Hepatocyte (in vitro differentiated cells): ENCODE results near the gene HOXC4. TPM values are rescaled to one million over a fixed set of nuclear protein-coding genes. Genes with fewer than 3 reads are reported as not detected.

ENCODE experiments used
- DNase-seq: peaks from one replicate; pipeline ENCODE4 v3.0.0-alpha.2; 2016; ENCODE audit warnings: low spot score
- H2AFZ ChIP-seq: fragments of 200-600 bp; sonication (generic); 2 replicates; pipeline ENCODE4 v1.6.0; 2016; ENCODE audit warnings: antibody characterized with exemption, mild to moderate bottlenecking
- H3K27ac ChIP-seq: fragments of 200-600 bp; sonication (generic); 2 replicates; pipeline ENCODE4 v1.5.1; 2016; ENCODE audit warnings: mild to moderate bottlenecking
- H3K27me3 ChIP-seq: fragments of 200-600 bp; sonication (generic); 2 replicates; pipeline ENCODE4 v1.6.1; 2016
- H3K36me3 ChIP-seq: fragments of 200-600 bp; sonication (generic); replicated peaks from 2 replicates; pipeline ENCODE4 v1.5.1; 2016; ENCODE audit warnings: low read depth; ENCODE audit not compliant: insufficient read depth
- H3K4me1 ChIP-seq: fragments of 200-600 bp; sonication (generic); 2 replicates; pipeline ENCODE4 v1.5.1; 2016; ENCODE audit warnings: mild to moderate bottlenecking, moderate library complexity; ENCODE audit not compliant: insufficient read depth
- H3K4me2 ChIP-seq: fragments of 200-600 bp; sonication (generic); 2 replicates; pipeline ENCODE4 v1.6.0; 2016
- H3K4me3 ChIP-seq: fragments of 200-600 bp; sonication (generic); 2 replicates; pipeline ENCODE4 v1.5.1; 2016; ENCODE audit warnings: mild to moderate bottlenecking
- H3K79me2 ChIP-seq: fragments of 200-600 bp; sonication (generic); 2 replicates; pipeline ENCODE4 v1.6.0; 2017; ENCODE audit warnings: mild to moderate bottlenecking
- H3K9me2 ChIP-seq: fragments of 200-600 bp; sonication (generic); replicated peaks from 2 replicates; pipeline ENCODE4 v1.6.0; 2017; ENCODE audit warnings: mild to moderate bottlenecking; ENCODE audit not compliant: insufficient read depth
- H3K9me3 ChIP-seq: fragments of 200-600 bp; sonication (generic); 2 replicates; pipeline ENCODE4 v1.5.1; 2016; ENCODE audit warnings: low read depth, mild to moderate bottlenecking
- H4K20me1 ChIP-seq: fragments of 200-600 bp; sonication (generic); 2 replicates; pipeline ENCODE4 v1.6.0; 2016; ENCODE audit warnings: mild to moderate bottlenecking; ENCODE audit not compliant: insufficient read depth, poor library complexity, severe bottlenecking
- EZH2 ChIP-seq: fragments of 200-600 bp; sonication (generic); IDR thresholded peaks from 2 replicates; pipeline ENCODE4 v1.6.1; 2016; ENCODE audit warnings: antibody characterized with exemption, mild to moderate bottlenecking, borderline replicate concordance
- EZH2phosphoT487 ChIP-seq: fragments of 200-600 bp; sonication (generic); IDR thresholded peaks from one replicate; pipeline ENCODE4 v1.6.1; 2018; ENCODE audit warnings: antibody characterized with exemption, mild to moderate bottlenecking, low read depth, moderate library complexity; ENCODE audit not compliant: unreplicated experiment, severe bottlenecking
- WGBS: methylation state at CpG from one replicate; pipeline ENCODE4 v1.1.6; 2016; ENCODE audit warnings: low lambda C conversion rate; ENCODE audit errors: missing lambda C conversion rate; 5-methylcytosine and 5-hydroxymethylcytosine counted together
- polyA plus RNA-seq: library from polyadenylated mRNA; unstranded; fragments of >200 nt; fragmentation: Nextera tagmentation; extraction: Ambion mirVana; gene quantifications from 2 replicates; pipeline ENCODE4 v1.2.1, GENCODE V29; 2016
- total RNA-seq: library from RNA; depleted of rRNA; stranded (reverse); fragments of >200 nt; gene quantifications from 2 replicates; pipeline ENCODE4 v1.2.3, GENCODE V29; 2014
- TF ChIP-seq, protein P1 (sequence below): fragments of 200-600 bp; sonication (generic); IDR thresholded peaks from 2 replicates; pipeline ENCODE4 v1.5.1; 2016; ENCODE audit warnings: antibody characterized with exemption, mild to moderate bottlenecking; ENCODE audit not compliant: poor library complexity

HOXC4 gene
- total RNA-seq = 1.5 and 2.1 TPM in 2 replicates
- 4.4 and 4.8 TPM in 2 replicates for polyA plus RNA-seq

DNA sequence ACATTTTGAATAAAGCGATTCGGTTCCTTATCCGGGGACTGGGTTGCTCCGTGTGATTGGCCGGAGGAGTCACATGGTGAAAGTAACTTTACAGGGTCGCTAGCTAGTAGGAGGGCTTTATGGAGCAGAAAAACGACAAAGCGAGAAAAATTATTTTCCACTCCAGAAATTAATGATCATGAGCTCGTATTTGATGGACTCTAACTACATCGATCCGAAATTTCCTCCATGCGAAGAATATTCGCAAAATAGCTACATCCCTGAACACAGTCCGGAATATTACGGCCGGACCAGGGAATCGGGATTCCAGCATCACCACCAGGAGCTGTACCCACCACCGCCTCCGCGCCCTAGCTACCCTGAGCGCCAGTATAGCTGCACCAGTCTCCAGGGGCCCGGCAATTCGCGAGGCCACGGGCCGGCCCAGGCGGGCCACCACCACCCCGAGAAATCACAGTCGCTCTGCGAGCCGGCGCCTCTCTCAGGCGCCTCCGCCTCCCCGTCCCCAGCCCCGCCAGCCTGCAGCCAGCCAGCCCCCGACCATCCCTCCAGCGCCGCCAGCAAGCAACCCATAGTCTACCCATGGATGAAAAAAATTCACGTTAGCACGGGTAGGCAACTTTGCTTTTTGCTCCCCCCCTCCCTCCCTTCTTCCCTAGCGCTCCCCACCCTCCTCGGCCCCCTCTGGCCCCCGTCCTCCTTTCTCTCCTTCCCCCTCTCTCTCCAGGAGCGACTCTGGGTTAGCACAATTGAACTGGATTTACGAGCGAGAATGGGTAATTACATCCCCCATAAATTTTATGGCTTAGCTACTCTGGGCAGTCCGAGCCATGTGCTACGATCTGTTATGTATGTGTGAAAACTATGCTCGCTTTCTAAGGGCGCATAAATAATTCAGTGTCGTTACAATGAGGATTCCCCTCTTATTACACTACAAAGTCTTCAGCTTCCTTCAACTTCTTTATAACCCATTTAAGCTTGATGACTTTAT is at the start of gene HOXC4:
Gene HOXC4 (plus strand): TSS at position 85 of the 991 bp plus-strand sequence. CDS start 88 bp downstream, at position 173.
- H3K27ac ChIP-seq = peak within 1 kb of the TSS; percentile 23
- H4K20me1 ChIP-seq = no peaks in the 10 kb centered on the region
- 11% methylated on average over 30 of the region's 52 CpGs for WGBS
- peak within 1 kb of the TSS; percentile 78 for H3K4me2 ChIP-seq
- H3K9me2 ChIP-seq = no peaks in the 10 kb centered on the region
- TF ChIP-seq, protein P1, sequence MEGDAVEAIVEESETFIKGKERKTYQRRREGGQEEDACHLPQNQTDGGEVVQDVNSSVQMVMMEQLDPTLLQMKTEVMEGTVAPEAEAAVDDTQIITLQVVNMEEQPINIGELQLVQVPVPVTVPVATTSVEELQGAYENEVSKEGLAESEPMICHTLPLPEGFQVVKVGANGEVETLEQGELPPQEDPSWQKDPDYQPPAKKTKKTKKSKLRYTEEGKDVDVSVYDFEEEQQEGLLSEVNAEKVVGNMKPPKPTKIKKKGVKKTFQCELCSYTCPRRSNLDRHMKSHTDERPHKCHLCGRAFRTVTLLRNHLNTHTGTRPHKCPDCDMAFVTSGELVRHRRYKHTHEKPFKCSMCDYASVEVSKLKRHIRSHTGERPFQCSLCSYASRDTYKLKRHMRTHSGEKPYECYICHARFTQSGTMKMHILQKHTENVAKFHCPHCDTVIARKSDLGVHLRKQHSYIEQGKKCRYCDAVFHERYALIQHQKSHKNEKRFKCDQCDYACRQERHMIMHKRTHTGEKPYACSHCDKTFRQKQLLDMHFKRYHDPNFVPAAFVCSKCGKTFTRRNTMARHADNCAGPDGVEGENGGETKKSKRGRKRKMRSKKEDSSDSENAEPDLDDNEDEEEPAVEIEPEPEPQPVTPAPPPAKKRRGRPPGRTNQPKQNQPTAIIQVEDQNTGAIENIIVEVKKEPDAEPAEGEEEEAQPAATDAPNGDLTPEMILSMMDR = no peak
- TF ChIP-seq EZH2phosphoT487 = peak; percentile 30
- TF ChIP-seq EZH2 = no peak
- peak within 1 kb of the TSS; percentile 55 for H3K4me3 ChIP-seq
- no peaks in the 10 kb centered on the region for H3K9me3 ChIP-seq
- H3K79me2 ChIP-seq = no peaks in the 10 kb centered on the region
- peaks cover 92% of the 10 kb centered on the region for H3K27me3 ChIP-seq
- H2AFZ ChIP-seq = no peak within 1 kb of the TSS
- DNase-seq = no peak
- no peaks in the 10 kb centered on the region for H3K36me3 ChIP-seq
- H3K4me1 ChIP-seq = peaks cover 28% of the 10 kb centered on the region

DNA sequence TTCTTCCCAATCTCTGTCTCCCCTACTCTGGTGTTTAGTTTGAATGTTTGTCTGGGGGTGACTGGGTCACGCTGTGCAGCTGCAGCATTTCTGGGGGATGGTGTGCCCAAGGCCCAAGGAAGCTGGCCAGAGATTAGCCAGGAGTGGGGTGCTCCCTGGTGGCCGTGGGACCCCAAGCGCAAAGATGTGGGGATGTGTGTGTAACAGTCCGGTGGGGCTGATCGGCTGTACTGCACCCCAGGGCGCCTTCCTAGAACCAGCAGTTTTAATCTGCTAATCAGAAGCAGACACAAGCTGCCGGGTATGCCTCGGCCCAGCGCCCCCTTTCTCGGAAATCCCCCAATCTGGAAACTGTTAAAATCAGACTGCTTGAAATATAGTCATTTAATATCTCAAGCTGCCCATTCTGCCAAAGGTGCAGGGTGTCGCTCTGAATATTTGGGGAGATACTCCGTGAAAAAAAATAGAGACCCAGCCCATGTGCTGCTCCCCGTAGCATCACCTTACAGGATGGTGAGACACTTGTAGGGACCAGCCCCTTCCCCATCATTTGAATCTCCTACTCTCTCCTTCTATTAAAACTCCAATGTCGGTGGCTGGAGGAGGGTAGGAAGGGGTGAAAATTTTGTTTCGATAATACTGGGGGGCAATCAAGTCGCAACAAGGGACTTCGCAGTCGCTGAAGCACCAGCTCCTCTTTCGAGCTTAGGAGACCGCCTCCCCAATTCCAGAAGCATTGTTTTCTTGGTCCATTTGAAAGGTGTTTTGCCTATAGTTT is 49.4 kb upstream of the HOXC4 start:
- peak overlapping the region; percentile 89 for H3K4me2 ChIP-seq
- no peaks in the 10 kb centered on the region for H3K9me3 ChIP-seq
- DNase-seq = no peak
- TF ChIP-seq, protein P1 = no peak
- TF ChIP-seq EZH2 (no peak), EZH2phosphoT487 (no peak)
- H4K20me1 ChIP-seq = no peaks in the 10 kb centered on the region
- peaks cover 91% of the 10 kb centered on the region for H3K27me3 ChIP-seq
- no peak overlapping the region for H3K27ac ChIP-seq
- no peak overlapping the region for H3K4me3 ChIP-seq
- WGBS = 53% methylated on average over 20 of the region's 20 CpGs
- H2AFZ ChIP-seq = no peak overlapping the region
- H3K79me2 ChIP-seq = no peaks in the 10 kb centered on the region
- no peaks in the 10 kb centered on the region for H3K36me3 ChIP-seq
- no peaks in the 10 kb centered on the region for H3K9me2 ChIP-seq
- peaks cover 20% of the 10 kb centered on the region for H3K4me1 ChIP-seq

DNA sequence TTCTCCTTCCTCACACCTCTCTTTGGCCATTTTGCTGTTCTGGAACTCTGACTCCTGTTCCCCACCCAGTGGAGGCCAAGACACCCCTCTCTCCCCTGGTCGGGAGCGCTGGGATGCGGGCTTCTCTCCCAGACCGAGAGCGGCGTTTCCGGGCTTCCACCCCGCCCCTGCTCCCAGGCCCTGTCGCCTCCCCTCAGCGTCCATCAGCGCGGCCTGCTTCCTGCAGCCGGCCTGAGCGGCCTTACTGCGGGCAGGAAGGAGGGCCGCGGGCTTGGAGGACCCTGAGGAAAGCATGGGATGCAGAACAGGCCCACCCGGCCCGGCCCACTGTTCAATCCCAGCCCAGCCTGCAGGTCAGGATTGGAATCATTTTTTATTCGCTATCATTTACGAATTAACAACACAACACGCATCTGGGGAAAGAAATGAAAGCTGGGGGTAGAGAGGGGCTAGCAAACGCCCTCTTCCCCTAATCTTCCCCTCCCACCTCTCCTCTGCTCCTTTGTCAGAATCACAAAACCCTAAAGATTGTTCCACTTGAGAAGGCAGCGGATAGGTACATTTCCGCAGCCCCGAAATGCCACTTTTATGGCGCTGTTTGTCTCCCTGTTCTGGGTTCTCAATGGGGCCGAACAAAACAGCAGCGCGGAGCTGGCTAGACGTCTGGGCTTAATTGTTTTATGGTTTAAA is 48.6 kb upstream of the HOXC4 start:
- peaks cover 4% of the 10 kb centered on the region for H3K79me2 ChIP-seq
- no peak overlapping the region for H3K4me3 ChIP-seq
- DNase-seq = no peak
- no peak overlapping the region for H2AFZ ChIP-seq
- no peak overlapping the region for H3K27ac ChIP-seq
- WGBS = 22% methylated on average over 31 of the region's 31 CpGs
- no peaks in the 10 kb centered on the region for H3K9me2 ChIP-seq
- peaks cover 22% of the 10 kb centered on the region for H3K4me1 ChIP-seq
- peaks cover 93% of the 10 kb centered on the region for H3K27me3 ChIP-seq
- H3K9me3 ChIP-seq = no peaks in the 10 kb centered on the region
- no peaks in the 10 kb centered on the region for H4K20me1 ChIP-seq
- H3K4me2 ChIP-seq = peak overlapping the region; percentile 89
- no peaks in the 10 kb centered on the region for H3K36me3 ChIP-seq
- TF ChIP-seq EZH2phosphoT487 = peak; percentile 27
- TF ChIP-seq, protein P1 = no peak
